NCI-H187 treated with DMSO at 0.1 percent for 48 hours (cell line): ENCODE results near the gene ZBTB39.
"Not testable (repeated sequence)": the region's sequence is repeated elsewhere in the genome, so short reads cannot be mapped to it uniquely, and the experiment has no call there.

Experiments
- DNase-seq: peaks from one replicate; lab custom pipeline; 2025; lab: John Stamatoyannopoulos, UW

ZBTB39 gene

DNA sequence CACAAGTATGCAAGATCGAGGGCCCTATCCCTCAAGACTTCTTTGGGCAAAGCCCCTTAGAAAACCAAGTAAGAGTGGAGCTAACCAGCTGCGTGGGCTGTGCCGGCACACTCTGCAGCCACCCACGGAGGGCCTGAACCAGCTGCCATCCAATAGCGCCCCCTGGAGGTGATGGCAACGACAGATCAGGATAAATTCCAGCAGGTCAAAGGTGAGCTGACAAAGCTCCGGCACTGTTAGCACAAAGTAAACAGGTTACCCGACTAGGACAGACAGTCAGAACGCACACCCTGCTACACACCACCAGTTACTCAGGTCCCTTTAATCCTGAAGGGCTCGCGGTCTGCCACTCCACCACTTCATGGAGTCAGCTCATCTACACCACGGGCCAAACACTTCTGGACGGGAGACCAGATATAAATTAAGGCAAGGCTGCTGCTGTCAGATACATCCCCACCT lies 4.9 kb downstream of the ZBTB39 start:
- DNase-seq = no peak

DNA sequence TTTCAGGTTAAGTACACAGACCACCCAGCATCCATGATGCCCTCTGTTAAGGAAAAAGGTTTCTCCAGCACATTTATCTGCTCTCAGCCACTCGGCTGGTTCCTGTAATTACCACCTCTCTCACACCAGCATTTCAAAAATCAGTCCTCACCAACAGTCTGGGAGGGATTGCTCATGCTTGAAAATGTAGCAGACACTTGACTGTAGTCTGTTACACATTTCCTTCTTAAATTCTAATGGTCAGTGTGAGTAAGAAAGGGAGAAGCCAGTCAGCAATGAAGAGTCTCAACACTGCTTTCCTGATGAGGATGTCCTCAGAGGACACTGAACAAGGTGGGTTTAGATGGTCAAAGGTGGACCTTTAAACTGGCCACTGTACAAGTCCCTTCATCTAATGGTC lies 6.0 kb downstream of the ZBTB39 start:
- no peak for DNase-seq

GRCh38 chr12:56999456-56999855 lies 6.9 kb downstream of the ZBTB39 start:
- no peak for DNase-seq

DNA sequence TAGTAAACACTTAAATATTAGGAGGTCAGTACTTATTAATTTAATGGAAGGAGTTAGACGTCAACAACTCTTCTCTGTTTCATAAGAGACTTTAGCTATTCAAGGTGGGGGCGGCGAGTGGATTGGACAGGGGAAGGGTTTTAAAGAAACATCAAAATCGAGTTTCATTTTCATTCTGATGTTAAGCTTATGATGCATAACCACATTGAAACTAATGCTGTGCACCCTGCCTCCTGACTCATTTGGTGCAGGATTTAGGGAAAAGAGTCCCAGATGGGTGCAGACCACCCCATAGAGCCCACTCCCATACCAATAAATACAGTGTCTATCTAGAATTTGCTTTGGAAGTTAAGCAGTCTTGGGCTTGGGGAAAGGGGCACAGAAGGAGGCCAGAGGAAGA lies 7.4 kb downstream of the ZBTB39 start:
- no peak for DNase-seq

GRCh38 chr12:56998316-56998715 lies 8.0 kb downstream of the ZBTB39 start:
- no peak for DNase-seq

DNA sequence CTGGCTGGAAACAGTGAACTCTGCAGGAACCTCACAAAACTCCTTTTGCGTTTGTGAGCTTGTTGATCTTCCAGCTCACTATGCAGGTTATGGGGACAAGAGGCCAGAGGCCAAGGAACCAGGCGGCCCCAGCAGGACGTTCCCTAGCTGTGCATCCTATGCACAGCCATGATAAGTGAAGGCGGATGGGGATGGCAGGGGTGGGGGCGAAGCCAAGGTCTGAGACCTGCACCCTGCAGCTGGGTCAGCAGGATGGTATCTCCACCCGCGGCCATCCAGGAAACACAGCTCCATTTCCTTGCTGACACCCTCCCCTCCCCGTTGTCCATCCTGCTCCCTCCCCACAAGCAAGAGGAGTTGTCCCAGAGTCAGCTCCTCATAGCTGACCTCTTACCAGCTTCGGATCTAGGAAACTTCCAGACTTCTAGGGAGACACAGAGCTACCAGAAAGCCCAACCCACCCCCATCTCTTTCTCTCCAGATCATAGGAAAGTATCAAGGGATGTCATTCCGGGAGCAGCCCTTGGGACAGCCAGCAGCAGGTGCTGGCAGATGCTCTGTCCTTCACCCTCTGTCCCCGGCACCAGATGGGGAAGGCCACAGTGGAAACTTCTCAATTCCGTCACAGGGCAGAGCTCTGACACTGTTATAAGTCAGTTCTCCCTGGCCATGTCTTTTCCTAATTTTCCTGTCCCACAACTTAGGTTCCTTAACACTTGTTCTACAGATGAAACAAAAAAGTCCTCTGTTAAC lies 9.4 kb downstream of the ZBTB39 start:
- DNase-seq = no peak

GRCh38 chr12:56995930-56996496 lies 10.3 kb downstream of the ZBTB39 start:
- DNase-seq = no peak

DNA sequence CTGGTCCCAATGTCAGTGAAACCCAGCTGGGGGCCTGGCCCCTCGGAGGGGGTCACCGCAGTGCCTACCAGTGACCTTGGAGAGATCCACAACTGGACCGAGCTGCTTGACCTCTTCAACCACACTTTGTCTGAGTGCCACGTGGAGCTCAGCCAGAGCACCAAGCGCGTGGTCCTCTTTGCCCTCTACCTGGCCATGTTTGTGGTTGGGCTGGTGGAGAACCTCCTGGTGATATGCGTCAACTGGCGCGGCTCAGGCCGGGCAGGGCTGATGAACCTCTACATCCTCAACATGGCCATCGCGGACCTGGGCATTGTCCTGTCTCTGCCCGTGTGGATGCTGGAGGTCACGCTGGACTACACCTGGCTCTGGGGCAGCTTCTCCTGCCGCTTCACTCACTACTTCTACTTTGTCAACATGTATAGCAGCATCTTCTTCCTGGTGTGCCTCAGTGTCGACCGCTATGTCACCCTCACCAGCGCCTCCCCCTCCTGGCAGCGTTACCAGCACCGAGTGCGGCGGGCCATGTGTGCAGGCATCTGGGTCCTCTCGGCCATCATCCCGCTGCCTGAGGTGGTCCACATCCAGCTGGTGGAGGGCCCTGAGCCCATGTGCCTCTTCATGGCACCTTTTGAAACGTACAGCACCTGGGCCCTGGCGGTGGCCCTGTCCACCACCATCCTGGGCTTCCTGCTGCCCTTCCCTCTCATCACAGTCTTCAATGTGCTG lies 11.0 kb downstream of the ZBTB39 start:
- no peak for DNase-seq

- DNase-seq = no peak
Measured at GRCh38 chr12:56994231-56994746, 12.1 kb downstream of the ZBTB39 start.

GRCh38 chr12:56993346-56993745 lies 13.0 kb downstream of the ZBTB39 start:
- no peak for DNase-seq

- no peak for DNase-seq
Measured at GRCh38 chr12:56991319-56992246, 14.8 kb downstream of the ZBTB39 start.

- no peak for DNase-seq
Measured at GRCh38 chr12:56990648-56991318, 15.6 kb downstream of the ZBTB39 start.

GRCh38 chr12:56989861-56990610 lies 16.3 kb downstream of the ZBTB39 start:
- DNase-seq = no peak

- no peak for DNase-seq
Measured at GRCh38 chr12:56988207-56988739, 18.1 kb downstream of the ZBTB39 start.

DNA sequence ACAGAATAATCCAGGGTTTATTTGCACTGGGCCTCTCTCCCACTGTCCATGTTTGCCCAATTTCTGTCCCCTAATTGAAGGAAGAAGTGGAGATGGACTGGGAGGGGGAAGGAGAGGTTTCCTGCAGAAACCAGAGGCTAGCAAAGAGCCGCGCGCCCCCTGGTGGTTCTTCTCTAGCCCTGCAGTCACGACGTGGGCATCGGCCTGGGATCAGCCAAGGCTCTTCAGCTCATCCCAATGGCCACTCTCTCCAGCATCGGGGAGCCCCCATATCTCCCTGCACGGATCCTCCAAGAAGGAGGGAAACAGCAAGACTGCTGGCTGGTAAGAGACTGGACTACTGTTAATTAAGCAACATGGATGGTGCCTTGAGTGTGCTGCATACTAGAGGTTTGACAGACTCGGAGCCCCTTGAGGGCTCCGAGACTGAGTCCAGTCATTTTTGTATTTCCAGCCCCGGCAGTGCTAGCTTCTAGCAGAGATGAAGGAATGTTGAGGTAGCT lies 18.7 kb downstream of the ZBTB39 start:
- DNase-seq = peak; percentile 72

DNA sequence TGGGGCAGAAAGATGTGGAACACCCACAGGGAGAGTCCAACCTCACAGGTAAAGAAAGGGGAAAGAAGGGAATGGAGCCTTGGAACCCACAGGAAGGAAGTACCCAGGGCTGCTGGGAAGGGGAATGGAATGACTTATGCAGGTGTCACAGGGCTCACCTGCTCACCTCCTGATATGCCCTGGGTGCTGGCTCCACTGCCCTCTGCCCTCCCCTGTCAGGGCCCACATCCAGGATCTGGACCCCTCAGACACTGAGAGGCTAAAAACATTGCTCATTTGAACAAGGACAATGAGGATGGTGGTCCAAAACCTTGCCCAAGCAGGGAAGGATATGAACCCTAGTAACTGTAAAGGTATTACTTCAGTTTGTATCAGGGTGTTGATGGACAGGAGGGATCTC lies 19.3 kb downstream of the ZBTB39 start:
- no peak for DNase-seq

DNA sequence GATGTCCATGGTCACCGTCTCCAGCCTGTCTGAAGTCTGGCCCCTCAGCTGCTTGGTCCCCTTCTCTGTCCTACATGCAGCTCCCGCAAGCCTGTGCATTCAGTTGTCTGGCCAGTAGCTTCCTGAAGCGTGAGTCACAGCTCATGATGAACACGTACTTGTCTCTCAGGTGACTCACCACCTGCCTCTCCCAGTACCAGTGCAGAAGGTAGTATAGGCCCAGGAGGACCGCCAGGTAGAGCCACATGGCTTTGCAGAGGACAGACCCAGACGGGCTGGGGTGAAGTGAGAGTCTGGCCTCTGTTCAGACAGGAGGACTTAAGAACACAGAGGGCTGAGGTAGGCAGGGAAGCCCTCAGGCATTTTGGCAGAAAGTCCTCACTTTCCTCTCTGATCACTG lies 20.6 kb downstream of the ZBTB39 start:
- DNase-seq = not testable (repeated sequence)

GRCh38 chr12:56983386-56983785 lies 23.0 kb downstream of the ZBTB39 start:
- DNase-seq = no peak

DNA sequence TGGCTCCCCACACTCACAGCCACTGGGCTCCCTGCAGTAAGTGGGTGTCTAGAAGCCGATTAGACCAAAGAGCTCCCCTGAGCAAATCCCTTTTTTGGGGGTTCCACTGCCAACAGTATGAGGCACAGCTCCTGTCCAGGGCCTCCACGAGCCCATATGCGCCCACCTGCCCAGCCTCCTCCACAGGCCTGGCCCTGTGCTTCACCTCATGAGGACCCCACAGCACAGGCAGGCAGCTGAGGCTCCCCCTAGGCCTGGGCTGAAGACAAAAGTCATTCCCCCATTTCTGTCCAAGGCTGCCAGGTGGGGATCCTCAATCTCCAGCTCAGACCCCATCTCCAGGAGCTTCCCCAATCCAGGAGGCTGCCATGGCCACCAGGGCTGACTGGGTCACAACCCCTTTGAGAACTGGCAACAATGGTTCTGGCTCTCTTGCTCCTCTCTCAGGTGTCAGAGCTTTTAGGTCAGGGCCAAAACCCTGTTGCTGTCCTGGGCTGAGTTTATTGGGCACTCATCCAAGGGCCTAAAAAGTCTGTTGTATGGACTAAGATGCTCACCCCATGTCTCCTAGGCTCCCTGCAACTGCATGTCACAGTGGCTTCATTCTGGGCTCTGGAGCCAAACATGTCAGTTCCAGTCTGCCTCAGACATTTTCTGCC lies 23.6 kb downstream of the ZBTB39 start:
- not testable (repeated sequence) for DNase-seq
